BLaER1 (cell line): ENCODE data around the gene RNPC3.
"Not testable (repeated sequence)": the region's sequence is repeated elsewhere in the genome, so short reads cannot be mapped to it uniquely, and the experiment has no call there.

ENCODE experiments used
- H3K27ac ChIP-seq: shearing (Covaris generic); formaldehyde crosslinking; 2 replicates; pipeline ENCODE4 v1.8.1; 2022
- H3K27me3 ChIP-seq: shearing (Covaris generic); formaldehyde crosslinking; 2 replicates; pipeline ENCODE4 v1.8.1; 2022
- H3K36me3 ChIP-seq: shearing (Covaris generic); formaldehyde crosslinking; 2 replicates; pipeline ENCODE4 v1.8.1; 2022
- H3K4me1 ChIP-seq: shearing (Covaris generic); formaldehyde crosslinking; 2 replicates; pipeline ENCODE4 v1.8.1; 2022
- H3K4me2 ChIP-seq: shearing (Covaris generic); formaldehyde crosslinking; 2 replicates; pipeline ENCODE4 v1.8.1; 2022
- H3K4me3 ChIP-seq: shearing (Covaris generic); formaldehyde crosslinking; 2 replicates; pipeline ENCODE4 v1.8.1; 2022
- H3K9ac ChIP-seq: shearing (Covaris generic); formaldehyde crosslinking; 2 replicates; pipeline ENCODE4 v1.8.1; 2022
- H3K9me3 ChIP-seq: shearing (Covaris generic); formaldehyde crosslinking; 2 replicates; pipeline ENCODE4 v1.8.1; 2022
- H4K20me1 ChIP-seq: shearing (Covaris generic); formaldehyde crosslinking; 2 replicates; pipeline ENCODE4 v1.8.1; 2022
- Cebpa-rat ChIP-seq: shearing (Covaris generic); IDR thresholded peaks from 2 replicates; pipeline ENCODE4 v1.8.1; 2022

The RNPC3 gene

DNA sequence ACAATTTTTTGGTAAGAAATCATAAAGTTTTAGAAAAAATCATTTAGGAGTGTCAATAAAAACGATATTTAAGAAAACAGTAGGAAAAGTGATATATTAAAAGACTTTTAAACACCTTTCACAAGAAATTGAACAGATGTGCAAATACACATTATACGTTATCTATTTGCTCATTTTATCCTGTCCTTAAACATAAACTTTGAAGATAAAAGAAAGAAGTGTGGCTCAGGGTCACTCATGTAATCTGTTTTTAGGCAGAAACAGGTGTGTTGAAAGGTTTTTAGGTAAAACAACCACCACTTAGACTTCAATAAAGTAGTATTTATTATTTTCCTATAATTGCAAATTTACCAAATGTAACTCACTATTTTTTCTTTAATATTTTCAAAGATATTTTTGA, 59.0 kb downstream of the RNPC3 start:
- Histone ChIP-seq H3K27ac (no peak overlapping the region), H4K20me1 (no peaks in the 10 kb centered on the region), H3K27me3 (no peaks in the 10 kb centered on the region), H3K4me1 (no peaks in the 10 kb centered on the region), H3K9ac (no peak overlapping the region), H3K9me3 (peaks cover 24% of the 10 kb centered on the region), H3K36me3 (no peaks in the 10 kb centered on the region), H3K4me3 (no peak overlapping the region), H3K4me2 (no peak overlapping the region)
- no peak for TF ChIP-seq Cebpa-rat

DNA sequence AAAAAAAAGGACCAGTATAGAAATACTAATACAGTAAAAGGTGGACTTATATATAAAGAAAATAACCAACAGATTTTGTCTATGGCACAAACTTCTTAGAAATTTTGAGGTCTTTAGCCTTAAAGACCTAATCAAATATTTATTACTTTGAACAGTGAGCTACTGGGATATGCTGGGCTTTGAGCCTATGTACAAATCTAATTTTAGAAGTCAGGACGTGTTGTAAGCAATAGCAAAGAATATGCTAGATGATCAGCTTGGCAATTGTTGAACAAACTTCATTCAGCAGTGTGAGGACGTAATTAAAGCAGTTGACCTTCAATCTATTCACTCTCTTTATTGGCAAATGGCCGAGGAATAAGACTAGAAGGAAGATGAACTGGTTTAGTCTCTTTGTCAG, 77.2 kb downstream of the RNPC3 start:
- not testable (repeated sequence) for H3K9ac ChIP-seq, H4K20me1 ChIP-seq, H3K9me3 ChIP-seq, H3K4me1 ChIP-seq, H3K27me3 ChIP-seq, H3K4me2 ChIP-seq, H3K4me3 ChIP-seq, H3K27ac ChIP-seq, H3K36me3 ChIP-seq
